Activated B cell treated with CpG ODN at 0.5 μM for 24 hours (primary cell): ENCODE data around the gene DOK3. TPM values are rescaled to one million over a fixed set of nuclear protein-coding genes. Genes with fewer than 3 reads are reported as not detected.
A peak's percentile ranks its signal among the peaks of the same experiment; 100 is the strongest.

ENCODE experiments used
- ATAC-seq: fragments of 200-7000 bp; cut with Tn5 transposase; one replicate; pipeline ENCODE4 v1.10.0; 2021; ENCODE audit warnings: low read depth, mild to moderate bottlenecking, moderate library complexity
- CTCF ChIA-PET: fragments of 350-600 bp; sonication (Branson Sonifier 250); formaldehyde crosslinking; loops from one replicate; lab custom pipeline; 2021; ENCODE audit warnings: antibody characterized with exemption; lab: Charles Lee
- POLR2A ChIA-PET: fragments of 350-600 bp; sonication (Branson Sonifier 250); formaldehyde crosslinking; loops from one replicate; lab custom pipeline; 2021; ENCODE audit warnings: antibody characterized with exemption; lab: Charles Lee
- DNase-seq: peaks from one replicate; pipeline ENCODE4 v3.0.0; 2022
- H3K27ac Mint-ChIP-seq: one replicate; pipeline ENCODE4 v1.8.0; 2020; ENCODE audit warnings: mixed read lengths
- H3K27me3 Mint-ChIP-seq: one replicate; pipeline ENCODE4 v1.8.0; 2021; ENCODE audit warnings: mixed read lengths
- H3K36me3 Mint-ChIP-seq: one replicate; pipeline ENCODE4 v1.8.0; 2021; ENCODE audit warnings: low read depth, mixed read lengths
- H3K4me1 Mint-ChIP-seq: one replicate; pipeline ENCODE4 v1.8.0; 2021; ENCODE audit warnings: mixed read lengths
- H3K4me3 Mint-ChIP-seq: one replicate; pipeline ENCODE4 v1.8.0; 2020; ENCODE audit warnings: mild to moderate bottlenecking, mixed read lengths
- H3K9me3 Mint-ChIP-seq: one replicate; pipeline ENCODE4 v1.8.0; 2020; ENCODE audit warnings: mixed read lengths
- CTCF ChIP-seq: fragments of 200-600 bp; IDR thresholded peaks from one replicate; pipeline ENCODE4 v1.8.0; 2022; ENCODE audit warnings: antibody characterized with exemption, mild to moderate bottlenecking
- intact Hi-C: fragments of 100-400 bp; cut with micrococcal nuclease; formaldehyde crosslinking; loops from one replicate; pipeline ENCODE4 v1.15.1; 2024
- total RNA-seq: library from RNA; stranded (reverse); gene quantifications from 2 replicates; pipeline ENCODE4 v1.2.3, GENCODE V29; 2022

Gene DOK3
- total RNA-seq, 1 donor from 2014 or later = 88.5 TPM

GRCh38 chr5:177507596-177508220 is 1.9 kb downstream of the DOK3 start:
- peak overlapping the region; percentile 96 for H3K27ac Mint-ChIP-seq
- no peaks in the 10 kb centered on the region for H3K9me3 Mint-ChIP-seq
- DNase-seq = peak; percentile 42
- ChIA-PET CTCF (interaction anchor here (1.0 to 1.9 kb wide), 8 partner anchors 10 to 204 kb away, joined by 3 to 11 read pairs (median 4); partner anchors contain the start of genes PDLIM7, PRELID1 and RAB24), POLR2A (interaction anchor here (1.1 to 5.9 kb wide), 6 partner anchors 9 to 92 kb away, joined by 3 to 96 read pairs (median 14); partner anchors contain the start of genes B4GALT7, DDX41 and PDLIM7)
- intact Hi-C loops = loop anchor here (1.0 to 10.0 kb wide), 2 partner anchors 10 to 393 kb away; partner anchors contain the start of gene PDLIM7
- peaks cover 57% of the 10 kb centered on the region for H3K36me3 Mint-ChIP-seq
- H3K4me3 Mint-ChIP-seq = peak overlapping the region; percentile 93
- ATAC-seq = no peak
- peaks cover 63% of the 10 kb centered on the region for H3K4me1 Mint-ChIP-seq
- H3K27me3 Mint-ChIP-seq = no peaks in the 10 kb centered on the region
- no peak for TF ChIP-seq CTCF

GRCh38 chr5:177507165-177507564 is 2.5 kb downstream of the DOK3 start:
- no peak for ATAC-seq
- Mint-ChIP-seq H3K27ac (peak overlapping the region; percentile 96), H3K4me3 (peak overlapping the region; percentile 93), H3K27me3 (no peaks in the 10 kb centered on the region), H3K9me3 (no peaks in the 10 kb centered on the region), H3K36me3 (peaks cover 58% of the 10 kb centered on the region), H3K4me1 (peaks cover 68% of the 10 kb centered on the region)
- no peak for DNase-seq
- ChIA-PET POLR2A (interaction anchor here (0.7 to 5.9 kb wide), 5 partner anchors 10 to 93 kb away, joined by 3 to 96 read pairs (median 9); partner anchors contain the start of genes B4GALT7, DDX41 and PDLIM7), CTCF (interaction anchor here (1.0 to 1.5 kb wide), 4 partner anchors 9 to 204 kb away, joined by 3 read pairs; partner anchors contain the start of genes PDLIM7, PRELID1 and RAB24)
- intact Hi-C loops = loop anchor here (10.0 kb wide), 1 partner anchor 392 kb away; no protein-coding TSS in a partner anchor
- no peak for TF ChIP-seq CTCF

GRCh38 chr5:177505075-177505474 is 4.6 kb downstream of the DOK3 start:
- peaks cover 72% of the 10 kb centered on the region for H3K4me1 Mint-ChIP-seq
- intact Hi-C loops = loop anchor here (10.0 kb wide), 1 partner anchor 390 kb away; no protein-coding TSS in a partner anchor
- H3K36me3 Mint-ChIP-seq = peaks cover 41% of the 10 kb centered on the region
- ATAC-seq = no peak
- TF ChIP-seq CTCF = no peak
- H3K27ac Mint-ChIP-seq = no peak overlapping the region
- POLR2A ChIA-PET = no interaction called here
- CTCF ChIA-PET = interaction anchor here (1.4 kb wide), 1 partner anchor 50 kb away, joined by 4 read pairs; no protein-coding TSS in a partner anchor
- no peak overlapping the region for H3K4me3 Mint-ChIP-seq
- H3K9me3 Mint-ChIP-seq = no peaks in the 10 kb centered on the region
- no peaks in the 10 kb centered on the region for H3K27me3 Mint-ChIP-seq
- no peak for DNase-seq

GRCh38 chr5:177504086-177505056 is 5.3 kb downstream of the DOK3 start:
- Mint-ChIP-seq H3K4me3 (no peak overlapping the region), H3K27ac (no peak overlapping the region), H3K36me3 (peaks cover 39% of the 10 kb centered on the region), H3K27me3 (no peaks in the 10 kb centered on the region), H3K9me3 (no peaks in the 10 kb centered on the region), H3K4me1 (peaks cover 72% of the 10 kb centered on the region)
- DNase-seq (no peak), ATAC-seq (no peak)
- CTCF ChIA-PET = interaction anchor here (1.4 kb wide), 2 partner anchors 49 to 100 kb away, joined by 3 to 4 read pairs; no protein-coding TSS in a partner anchor
- intact Hi-C loops = loop anchor here (10.0 kb wide), 1 partner anchor 390 kb away; no protein-coding TSS in a partner anchor
- POLR2A ChIA-PET = interaction anchor here (0.6 kb wide), 1 partner anchor 27 kb away, joined by 4 read pairs; no protein-coding TSS in a partner anchor
- TF ChIP-seq CTCF = no peak
